Stimulated activated effector memory CD8-positive, alpha-beta T cell treated with anti-CD3 and anti-CD28 coated beads, Interleukin-12 subunit alpha, Interleukin-12 subunit beta, amount 100 ng/mL, for 72 hours (primary cell): ENCODE results near the gene CHST12.
A peak's percentile ranks its signal among the peaks of the same experiment; 100 is the strongest.

Experiments
- ATAC-seq: fragments of 150-1000 bp; cut with Tn5 transposase; 2 replicates; pipeline ENCODE4 v1.10.0; 2021
- DNase-seq, 2 donors: peaks; one replicate each; pipeline ENCODE4 v3.0.0; 2021 to 2022; ENCODE audit warnings: low spot score in 2 of 2
- H3K27ac Mint-ChIP-seq: one replicate; pipeline ENCODE4 v1.8.0; 2022; ENCODE audit warnings: mild to moderate bottlenecking, mixed read lengths
- H3K36me3 Mint-ChIP-seq: one replicate; pipeline ENCODE4 v1.8.0; 2022; ENCODE audit warnings: mild to moderate bottlenecking, mixed read lengths
- H3K4me1 Mint-ChIP-seq: one replicate; pipeline ENCODE4 v1.8.0; 2022; ENCODE audit warnings: mixed read lengths
- H3K4me3 Mint-ChIP-seq: one replicate; pipeline ENCODE4 v1.8.0; 2022; ENCODE audit warnings: mild to moderate bottlenecking, mixed read lengths
- H3K9me3 Mint-ChIP-seq: one replicate; pipeline ENCODE4 v1.8.0; 2022; ENCODE audit warnings: mixed read lengths

CHST12 gene

GRCh38 chr7:2470204-2471021 is 67.0 kb downstream of the CHST12 start:
- H3K36me3 Mint-ChIP-seq, result peaks cover 6% of the 10 kb centered on the region
- no peak overlapping the region for H3K4me3 Mint-ChIP-seq
- no peaks in the 10 kb centered on the region for H3K9me3 Mint-ChIP-seq
- no peak overlapping the region for H3K27ac Mint-ChIP-seq
- peaks cover 8% of the 10 kb centered on the region for H3K4me1 Mint-ChIP-seq
- no peak for DNase-seq
- ATAC-seq, result no peak

- Mint-ChIP-seq H3K36me3 (peaks cover 6% of the 10 kb centered on the region), H3K4me3 (no peak overlapping the region), H3K9me3 (no peaks in the 10 kb centered on the region), H3K27ac (no peak overlapping the region), H3K4me1 (peaks cover 8% of the 10 kb centered on the region)
- no peak for DNase-seq
- no peak for ATAC-seq
These were observed 67.6 kb downstream of the CHST12 start for GRCh38 chr7:2471022-2471329.

- no peak for ATAC-seq
- no peaks in the 10 kb centered on the region for H3K9me3 Mint-ChIP-seq
- H3K36me3 Mint-ChIP-seq, result peaks cover 6% of the 10 kb centered on the region
- DNase-seq, result no peak
- H3K27ac Mint-ChIP-seq, result no peak overlapping the region
- H3K4me1 Mint-ChIP-seq, result peaks cover 8% of the 10 kb centered on the region
- no peak overlapping the region for H3K4me3 Mint-ChIP-seq
These were observed 68.0 kb downstream of the CHST12 start for GRCh38 chr7:2471396-2471795.

- no peak for DNase-seq
- Mint-ChIP-seq H3K36me3 (peaks cover 6% of the 10 kb centered on the region), H3K27ac (no peak overlapping the region), H3K9me3 (no peaks in the 10 kb centered on the region), H3K4me3 (no peak overlapping the region), H3K4me1 (peaks cover 15% of the 10 kb centered on the region)
- no peak for ATAC-seq
These were observed 69.3 kb downstream of the CHST12 start for GRCh38 chr7:2472739-2473138.

- Mint-ChIP-seq H3K27ac (no peak overlapping the region), H3K4me1 (peaks cover 22% of the 10 kb centered on the region), H3K4me3 (no peak overlapping the region), H3K9me3 (no peaks in the 10 kb centered on the region), H3K36me3 (peaks cover 6% of the 10 kb centered on the region)
- DNase-seq, result no peak
- ATAC-seq, result no peak
These were observed 70.2 kb downstream of the CHST12 start for GRCh38 chr7:2473496-2474180.

- ATAC-seq (no peak), DNase-seq (no peak)
- H3K36me3 Mint-ChIP-seq, result peaks cover 6% of the 10 kb centered on the region
- no peaks in the 10 kb centered on the region for H3K9me3 Mint-ChIP-seq
- no peak overlapping the region for H3K4me3 Mint-ChIP-seq
- H3K4me1 Mint-ChIP-seq, result peaks cover 16% of the 10 kb centered on the region
- no peak overlapping the region for H3K27ac Mint-ChIP-seq
These were observed 70.8 kb downstream of the CHST12 start for GRCh38 chr7:2474224-2474623.

GRCh38 chr7:2474813-2475677 is 71.6 kb downstream of the CHST12 start:
- Mint-ChIP-seq H3K36me3 (peaks cover 6% of the 10 kb centered on the region), H3K4me1 (peaks cover 15% of the 10 kb centered on the region), H3K27ac (no peak overlapping the region), H3K4me3 (no peak overlapping the region), H3K9me3 (no peaks in the 10 kb centered on the region)
- no peak for DNase-seq
- ATAC-seq, result no peak

- H3K4me3 Mint-ChIP-seq, result no peak overlapping the region
- peaks cover 2% of the 10 kb centered on the region for H3K36me3 Mint-ChIP-seq
- peaks cover 15% of the 10 kb centered on the region for H3K4me1 Mint-ChIP-seq
- no peak for ATAC-seq
- H3K27ac Mint-ChIP-seq, result no peak overlapping the region
- no peak for DNase-seq
- no peaks in the 10 kb centered on the region for H3K9me3 Mint-ChIP-seq
These were observed 72.2 kb downstream of the CHST12 start for GRCh38 chr7:2475678-2476015.

- H3K27ac Mint-ChIP-seq, result no peak within 1 kb of the TSS
- no peak within 1 kb of the TSS for H3K4me3 Mint-ChIP-seq
- peaks cover 15% of the 10 kb centered on the region for H3K4me1 Mint-ChIP-seq
- DNase-seq (no peak), ATAC-seq (no peak)
- H3K9me3 Mint-ChIP-seq, result no peaks in the 10 kb centered on the region
- H3K36me3 Mint-ChIP-seq, result no peaks in the 10 kb centered on the region
These were observed 72.9 kb downstream of the CHST12 start, which contains the start of gene GRIFIN for GRCh38 chr7:2476298-2476697. Gene GRIFIN (minus strand): TSS chr7:2476398. CDS start chr7:2476383, 15 bp downstream.

GRCh38 chr7:2476776-2477446 is 73.5 kb downstream of the CHST12 start:
- no peaks in the 10 kb centered on the region for H3K36me3 Mint-ChIP-seq
- H3K9me3 Mint-ChIP-seq, result no peaks in the 10 kb centered on the region
- H3K27ac Mint-ChIP-seq, result no peak overlapping the region
- peak overlapping the region; percentile 20 for H3K4me3 Mint-ChIP-seq
- DNase-seq, result no peak
- no peak for ATAC-seq
- H3K4me1 Mint-ChIP-seq, result peaks cover 15% of the 10 kb centered on the region

GRCh38 chr7:2477447-2478398 is 74.3 kb downstream of the CHST12 start:
- H3K9me3 Mint-ChIP-seq, result no peaks in the 10 kb centered on the region
- no peaks in the 10 kb centered on the region for H3K36me3 Mint-ChIP-seq
- ATAC-seq (peak; percentile 96), DNase-seq (peak; percentile 68 to 81)
- peak overlapping the region; percentile 20 for H3K4me3 Mint-ChIP-seq
- H3K27ac Mint-ChIP-seq, result peak overlapping the region; percentile 29
- H3K4me1 Mint-ChIP-seq, result peaks cover 15% of the 10 kb centered on the region

- DNase-seq, result no peak
- Mint-ChIP-seq H3K27ac (peak overlapping the region; percentile 29), H3K36me3 (no peaks in the 10 kb centered on the region), H3K9me3 (no peaks in the 10 kb centered on the region), H3K4me3 (peak overlapping the region; percentile 20), H3K4me1 (peaks cover 15% of the 10 kb centered on the region)
- ATAC-seq, result no peak
These were observed 75.0 kb downstream of the CHST12 start for GRCh38 chr7:2478399-2478785.

- ATAC-seq (no peak), DNase-seq (no peak)
- peak overlapping the region; percentile 35 for H3K27ac Mint-ChIP-seq
- no peaks in the 10 kb centered on the region for H3K36me3 Mint-ChIP-seq
- no peaks in the 10 kb centered on the region for H3K9me3 Mint-ChIP-seq
- H3K4me3 Mint-ChIP-seq, result no peak overlapping the region
- peaks cover 15% of the 10 kb centered on the region for H3K4me1 Mint-ChIP-seq
These were observed 75.4 kb downstream of the CHST12 start for GRCh38 chr7:2478800-2479199.
